Loucy (cell line): ENCODE results near the gene WNK1.

ENCODE experiments used
- CTCF ChIP-seq: fragments of 200-600 bp; sonication (generic); conservative IDR thresholded peaks from 2 replicates; pipeline ENCODE4 v1.5.1; 2014; ENCODE audit warnings: mild to moderate bottlenecking, antibody characterized with exemption, low read length
- EZH2phosphoT487 ChIP-seq: fragments of 200-600 bp; IDR thresholded peaks from 2 replicates; pipeline ENCODE4 v1.6.1; 2018; ENCODE audit warnings: antibody characterized with exemption, mild to moderate bottlenecking, moderate library complexity, borderline replicate concordance

GRCh38 chr12:800401-800800 lies 48.0 kb downstream of the WNK1 start:
- TF ChIP-seq CTCF = no peak
- TF ChIP-seq EZH2phosphoT487 = no peak
